Measurements from ENCODE around the gene BCL3. TPM values are rescaled to one million over a fixed set of nuclear protein-coding genes. Genes with fewer than 3 reads are reported as not detected.

BCL3 gene
- total RNA-seq, 4 donors from 2014 or later: 26.6 to 88.9 (median 51.4) TPM

DNA sequence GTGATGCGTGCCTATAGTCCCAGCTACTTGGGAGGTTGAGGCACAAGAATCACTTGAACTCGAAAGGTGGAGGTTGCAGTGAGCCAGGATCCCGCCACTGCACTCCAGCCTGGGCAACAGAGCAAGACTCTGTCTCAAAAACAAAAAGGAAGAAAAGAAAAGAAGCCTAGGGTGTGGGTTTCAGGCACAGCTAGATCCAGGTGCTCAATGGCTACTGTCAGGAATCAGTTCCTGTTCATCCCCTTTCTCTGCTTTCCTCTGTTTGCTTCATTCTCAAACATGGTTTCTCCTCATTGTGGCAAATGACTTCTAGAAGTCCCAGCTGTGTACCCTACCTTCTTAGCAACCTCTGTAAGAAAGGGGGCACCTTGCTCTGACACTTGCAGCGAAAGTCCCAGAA is 35.0 kb downstream of the BCL3 start:
- no peak for DNase-seq
- intact Hi-C loops (cut with DNase I): no loop called here
- peaks cover 0 to 38% (median 0%) of the 10 kb centered on the region in 3 donors for H3K4me1 ChIP-seq
- H3K27ac ChIP-seq: no peak overlapping the region
- WGBS, 2 donors: 86 to 97% methylated on average over 4 of the region's 4 CpGs
- no peaks in the 10 kb centered on the region for H3K9me3 ChIP-seq
- H3K36me3 ChIP-seq: peaks cover 0 to 62% (median 0%) of the 10 kb centered on the region in 3 donors
- H3K27me3 ChIP-seq: no peaks in the 10 kb centered on the region
- no peak for TF ChIP-seq POLR2A (IDR thresholded peaks at IDR 0.05)
- TF ChIP-seq, protein P1, sequence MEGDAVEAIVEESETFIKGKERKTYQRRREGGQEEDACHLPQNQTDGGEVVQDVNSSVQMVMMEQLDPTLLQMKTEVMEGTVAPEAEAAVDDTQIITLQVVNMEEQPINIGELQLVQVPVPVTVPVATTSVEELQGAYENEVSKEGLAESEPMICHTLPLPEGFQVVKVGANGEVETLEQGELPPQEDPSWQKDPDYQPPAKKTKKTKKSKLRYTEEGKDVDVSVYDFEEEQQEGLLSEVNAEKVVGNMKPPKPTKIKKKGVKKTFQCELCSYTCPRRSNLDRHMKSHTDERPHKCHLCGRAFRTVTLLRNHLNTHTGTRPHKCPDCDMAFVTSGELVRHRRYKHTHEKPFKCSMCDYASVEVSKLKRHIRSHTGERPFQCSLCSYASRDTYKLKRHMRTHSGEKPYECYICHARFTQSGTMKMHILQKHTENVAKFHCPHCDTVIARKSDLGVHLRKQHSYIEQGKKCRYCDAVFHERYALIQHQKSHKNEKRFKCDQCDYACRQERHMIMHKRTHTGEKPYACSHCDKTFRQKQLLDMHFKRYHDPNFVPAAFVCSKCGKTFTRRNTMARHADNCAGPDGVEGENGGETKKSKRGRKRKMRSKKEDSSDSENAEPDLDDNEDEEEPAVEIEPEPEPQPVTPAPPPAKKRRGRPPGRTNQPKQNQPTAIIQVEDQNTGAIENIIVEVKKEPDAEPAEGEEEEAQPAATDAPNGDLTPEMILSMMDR (IDR thresholded peaks at IDR 0.05): no peak
- H3K4me3 ChIP-seq: no peak overlapping the region

DNA sequence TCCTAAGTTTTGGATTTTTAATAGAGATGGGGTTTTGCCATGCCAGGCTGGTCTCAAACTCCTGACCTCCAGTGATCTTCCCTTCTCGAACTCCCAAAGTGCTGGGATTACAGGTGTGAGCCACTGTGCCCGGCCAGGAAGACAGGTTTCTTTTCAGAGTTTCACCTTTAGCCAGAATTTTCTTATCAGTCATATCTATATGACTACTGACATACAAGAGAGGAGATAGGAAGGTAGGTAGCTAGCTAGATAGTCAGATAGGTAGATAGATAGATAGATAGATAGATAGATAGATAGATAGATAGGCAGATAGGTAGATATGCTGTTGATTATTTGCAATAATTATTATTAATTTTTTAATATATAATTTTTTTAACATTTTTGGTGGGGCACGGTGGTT is 36.8 kb downstream of the BCL3 start:
- H3K4me1 ChIP-seq: peaks cover 0 to 28% (median 0%) of the 10 kb centered on the region in 3 donors
- no peak for DNase-seq
- no peak overlapping the region for H3K27ac ChIP-seq
- TF ChIP-seq, protein P1 (IDR thresholded peaks at IDR 0.05): no peak
- no peak for TF ChIP-seq POLR2A (IDR thresholded peaks at IDR 0.05)
- no peaks in the 10 kb centered on the region for H3K9me3 ChIP-seq
- H3K36me3 ChIP-seq: peaks cover 0 to 79% (median under 1%) of the 10 kb centered on the region in 3 donors
- no peak overlapping the region for H3K4me3 ChIP-seq
- intact Hi-C loops (cut with DNase I): no loop called here
- H3K27me3 ChIP-seq: no peaks in the 10 kb centered on the region
- 68 to 97% methylated on average over 3 of the region's 3 CpGs for WGBS, 2 donors

DNA sequence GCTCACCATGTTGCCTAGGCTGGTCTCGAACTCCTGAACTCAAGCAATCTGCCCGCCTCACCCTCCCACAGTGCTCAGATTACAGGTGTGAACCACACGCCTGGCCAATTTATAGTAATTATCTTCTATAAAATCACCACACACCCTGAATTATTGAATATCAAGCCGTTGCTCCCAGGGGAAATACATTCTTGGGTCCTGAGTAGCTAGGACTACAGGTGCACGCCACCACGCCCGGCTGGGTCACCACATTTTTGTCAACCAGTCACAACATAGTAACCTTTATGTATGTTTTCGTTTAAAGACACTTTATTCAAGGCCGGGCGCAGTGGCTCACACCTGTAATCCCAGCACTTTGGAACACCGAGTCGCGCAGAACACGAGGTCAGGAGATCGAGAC is 37.5 kb downstream of the BCL3 start:
- 82 to 93% methylated on average over 14 to 15 of the region's 15 CpGs for WGBS, 2 donors
- intact Hi-C loops (cut with DNase I): no loop called here
- no peak for TF ChIP-seq POLR2A (IDR thresholded peaks at IDR 0.05)
- TF ChIP-seq, protein P1 (IDR thresholded peaks at IDR 0.05): no peak
- H3K27ac ChIP-seq: no peak overlapping the region
- peaks cover 0 to 79% (median 5%) of the 10 kb centered on the region in 3 donors for H3K36me3 ChIP-seq
- H3K4me3 ChIP-seq: no peak overlapping the region
- peaks cover 0 to 21% (median 0%) of the 10 kb centered on the region in 3 donors for H3K4me1 ChIP-seq
- DNase-seq: no peak
- H3K27me3 ChIP-seq: no peaks in the 10 kb centered on the region
- no peaks in the 10 kb centered on the region for H3K9me3 ChIP-seq

DNA sequence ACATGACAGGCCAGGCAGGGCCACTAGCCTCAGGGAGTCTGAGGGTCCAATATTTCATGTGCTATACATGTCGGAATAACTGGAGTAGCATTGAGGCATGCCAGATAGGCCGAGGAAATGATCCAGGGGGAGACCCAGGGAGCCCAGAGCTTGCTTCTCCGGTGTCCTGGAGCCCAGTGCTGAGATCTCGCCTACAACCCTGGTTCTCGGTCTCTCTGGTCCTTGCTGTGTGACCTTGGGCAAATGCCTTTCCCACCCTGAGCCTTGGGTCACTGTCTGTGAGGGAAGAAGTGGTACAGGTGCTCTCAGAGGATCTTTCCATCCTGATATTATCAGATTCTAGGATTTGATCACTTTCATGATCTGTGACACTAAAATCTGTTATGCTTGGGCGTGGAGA is 40.5 kb downstream of the BCL3 start:
- intact Hi-C loops (cut with DNase I): no loop called here
- H3K4me3 ChIP-seq: no peak overlapping the region
- H3K4me1 ChIP-seq: peaks cover 0 to 15% (median 0%) of the 10 kb centered on the region in 3 donors
- H3K27ac ChIP-seq: no peak overlapping the region
- peaks cover 0 to 94% (median 5%) of the 10 kb centered on the region in 3 donors for H3K36me3 ChIP-seq
- WGBS, 2 donors: 78 to 91% methylated on average over 6 of the region's 6 CpGs
- TF ChIP-seq, protein P1 (IDR thresholded peaks at IDR 0.05): no peak
- TF ChIP-seq POLR2A (IDR thresholded peaks at IDR 0.05): no peak
- H3K27me3 ChIP-seq: no peaks in the 10 kb centered on the region
- no peak for DNase-seq
- H3K9me3 ChIP-seq: no peaks in the 10 kb centered on the region

DNA sequence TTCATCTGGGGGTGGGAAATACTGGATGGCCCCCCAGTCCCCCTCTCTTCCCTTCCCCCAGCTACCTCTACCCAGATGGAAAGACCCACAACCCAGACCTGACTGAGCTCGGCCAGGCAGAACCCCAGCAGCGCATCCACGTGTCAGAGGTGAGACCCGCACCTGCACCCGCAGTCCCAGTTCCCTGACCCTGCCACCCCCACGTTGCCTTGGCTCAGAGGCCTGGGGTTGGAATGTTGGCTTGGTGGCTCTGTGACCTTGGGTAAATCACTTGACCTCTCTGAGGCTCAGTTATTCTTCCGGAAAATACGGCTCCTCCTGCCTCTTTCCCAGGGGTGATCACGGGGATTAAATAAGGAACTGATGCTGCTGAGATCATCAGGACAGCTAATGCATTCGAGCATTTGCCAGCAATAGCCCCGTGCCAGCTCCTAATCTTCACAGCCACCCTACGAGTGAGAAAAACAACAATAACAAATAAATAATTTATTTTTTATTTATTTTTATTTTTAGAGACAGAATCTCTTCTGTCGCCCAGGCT is 41.5 kb downstream of the BCL3 start:
- H3K36me3 ChIP-seq: peaks cover 0 to 99% (median 5%) of the 10 kb centered on the region in 3 donors
- no peak overlapping the region for H3K27ac ChIP-seq
- H3K4me3 ChIP-seq: no peak overlapping the region
- no peak for DNase-seq
- WGBS, 2 donors: 77 to 86% methylated on average over 7 to 9 of the region's 13 CpGs
- TF ChIP-seq, protein P1 (IDR thresholded peaks at IDR 0.05): no peak
- no peak for TF ChIP-seq POLR2A (IDR thresholded peaks at IDR 0.05)
- no peaks in the 10 kb centered on the region for H3K27me3 ChIP-seq
- no peaks in the 10 kb centered on the region for H3K9me3 ChIP-seq
- intact Hi-C loops (cut with DNase I): no loop called here
- H3K4me1 ChIP-seq: peaks cover 0 to 4% (median 0%) of the 10 kb centered on the region in 3 donors
